OCI-LY1 (cell line): ENCODE data around the gene TMPRSS7.
A peak's percentile ranks its signal among the peaks of the same experiment; 100 is the strongest.

Source experiments
- H2AFZ ChIP-seq: fragments of 200-600 bp; sonication (generic), shearing (Covaris generic); 2 replicates; pipeline ENCODE4 v1.6.0; 2014; ENCODE audit warnings: antibody characterized with exemption, mild to moderate bottlenecking, low read length
- H3F3A ChIP-seq: fragments of 200-600 bp; sonication (generic), shearing (Covaris generic); 2 replicates; pipeline ENCODE4 v1.6.0; 2014; ENCODE audit warnings: mild to moderate bottlenecking, antibody characterized with exemption, low read length, moderate library complexity; ENCODE audit not compliant: insufficient read depth
- H3K27ac ChIP-seq: fragments of 200-600 bp; sonication (generic); 2 replicates; pipeline ENCODE4 v1.5.1; 2014; ENCODE audit warnings: low read length, mixed run types, mild to moderate bottlenecking, low read depth; ENCODE audit not compliant: poor library complexity, severe bottlenecking
- H3K27me3 ChIP-seq: fragments of 200-600 bp; sonication (generic); 2 replicates; pipeline ENCODE4 v1.6.0; 2014; ENCODE audit warnings: antibody characterized with exemption, mild to moderate bottlenecking, low read length, moderate library complexity; ENCODE audit not compliant: insufficient read depth
- H3K36me3 ChIP-seq: fragments of 200-600 bp; sonication (generic); 2 replicates; pipeline ENCODE4 v1.6.1; 2014; ENCODE audit warnings: mild to moderate bottlenecking, antibody characterized with exemption, low read length, moderate library complexity, mixed read lengths; ENCODE audit not compliant: insufficient read depth
- H3K4me1 ChIP-seq: fragments of 200-600 bp; sonication (generic); 2 replicates; pipeline ENCODE4 v1.5.1; 2014; ENCODE audit warnings: mild to moderate bottlenecking, low read length, moderate library complexity; ENCODE audit not compliant: insufficient read depth, severe bottlenecking
- H3K4me2 ChIP-seq: fragments of 200-600 bp; sonication (generic), shearing (Covaris generic); 2 replicates; pipeline ENCODE4 v1.6.1; 2014; ENCODE audit warnings: low read length
- H3K4me3 ChIP-seq: fragments of 200-600 bp; sonication (generic); 2 replicates; pipeline ENCODE4 v1.5.1; 2014; ENCODE audit warnings: low read length, low read depth, mild to moderate bottlenecking, mixed read lengths; ENCODE audit not compliant: poor library complexity, severe bottlenecking
- H3K79me2 ChIP-seq: fragments of 200-600 bp; shearing (Covaris generic); 2 replicates; pipeline ENCODE4 v1.6.1; 2016; ENCODE audit warnings: mixed run types, low read length, mixed read lengths; ENCODE audit not compliant: insufficient read depth
- H3K9ac ChIP-seq: fragments of 200-600 bp; sonication (generic), shearing (Covaris generic); 2 replicates; pipeline ENCODE4 v1.6.1; 2014; ENCODE audit warnings: mild to moderate bottlenecking, low read length, mixed read lengths
- H3K9me2 ChIP-seq: fragments of 200-600 bp; sonication (generic), shearing (Covaris generic); 2 replicates; pipeline ENCODE4 v1.6.1; 2014; ENCODE audit warnings: low read depth, mild to moderate bottlenecking, low read length, mixed read lengths
- H3K9me3 ChIP-seq: fragments of 200-600 bp; shearing (Covaris generic); 2 replicates; pipeline ENCODE4 v1.6.1; 2014; ENCODE audit warnings: low read length, mixed read lengths
- H4K20me1 ChIP-seq: fragments of 200-600 bp; sonication (generic), shearing (Covaris generic); 2 replicates; pipeline ENCODE4 v1.6.0; 2016; ENCODE audit warnings: mild to moderate bottlenecking, low read length; ENCODE audit not compliant: insufficient read depth
- CTCF ChIP-seq: fragments of 200-600 bp; sonication (generic), shearing (Covaris generic); IDR thresholded peaks from 2 replicates; pipeline ENCODE4 v1.5.1; 2017; ENCODE audit warnings: mild to moderate bottlenecking, antibody characterized with exemption, low read length, moderate library complexity, mixed read lengths
- EZH2 ChIP-seq: fragments of 200-600 bp; sonication (generic), shearing (Covaris generic); IDR thresholded peaks from 2 replicates; pipeline ENCODE4 v1.8.0; 2017; ENCODE audit warnings: borderline replicate concordance, mixed run types, mild to moderate bottlenecking, antibody characterized with exemption, low read length, moderate library complexity, mixed read lengths

TMPRSS7 gene

GRCh38 chr3:112043621-112044201 lies 9.2 kb downstream of the TMPRSS7 start:
- no peaks in the 10 kb centered on the region for H3K79me2 ChIP-seq
- no peak overlapping the region for H3K27ac ChIP-seq
- H3K9me2 ChIP-seq, result no peaks in the 10 kb centered on the region
- no peak overlapping the region for H3K9ac ChIP-seq
- H3K4me1 ChIP-seq, result peaks cover 17% of the 10 kb centered on the region
- H3K9me3 ChIP-seq, result no peaks in the 10 kb centered on the region
- peak overlapping the region; percentile 95 for H2AFZ ChIP-seq
- no peaks in the 10 kb centered on the region for H3K27me3 ChIP-seq
- no peaks in the 10 kb centered on the region for H3F3A ChIP-seq
- H4K20me1 ChIP-seq, result no peaks in the 10 kb centered on the region
- H3K4me3 ChIP-seq, result no peak overlapping the region
- H3K36me3 ChIP-seq, result no peaks in the 10 kb centered on the region
- TF ChIP-seq EZH2 (no peak), CTCF (peak; percentile 91)
- no peak overlapping the region for H3K4me2 ChIP-seq

- no peak for TF ChIP-seq EZH2
- no peak for TF ChIP-seq CTCF
- H3K9ac ChIP-seq, result no peak overlapping the region
These were observed 12.1 kb downstream of the TMPRSS7 start for GRCh38 chr3:112046599-112046998.

GRCh38 chr3:112047264-112047663 lies 12.7 kb downstream of the TMPRSS7 start:
- TF ChIP-seq EZH2, result no peak
- no peak for TF ChIP-seq CTCF
- no peaks in the 10 kb centered on the region for H3F3A ChIP-seq
- H3K36me3 ChIP-seq, result no peaks in the 10 kb centered on the region
- H4K20me1 ChIP-seq, result no peaks in the 10 kb centered on the region
- no peak overlapping the region for H3K27ac ChIP-seq
- no peak overlapping the region for H2AFZ ChIP-seq
- H3K9me3 ChIP-seq, result no peaks in the 10 kb centered on the region
- no peak overlapping the region for H3K4me2 ChIP-seq
- H3K4me3 ChIP-seq, result no peak overlapping the region
- no peaks in the 10 kb centered on the region for H3K27me3 ChIP-seq
- no peak overlapping the region for H3K9ac ChIP-seq
- H3K4me1 ChIP-seq, result peaks cover 7% of the 10 kb centered on the region
- H3K79me2 ChIP-seq, result no peaks in the 10 kb centered on the region
- no peaks in the 10 kb centered on the region for H3K9me2 ChIP-seq

More at GRCh38 chr3:112046599-112046998, 12.1 kb downstream of the TMPRSS7 start:
- Histone ChIP-seq H3K27me3 (no peaks in the 10 kb centered on the region), H3K9me2 (no peaks in the 10 kb centered on the region), H3K79me2 (no peaks in the 10 kb centered on the region), H3K4me3 (no peak overlapping the region), H3F3A (no peaks in the 10 kb centered on the region), H3K4me2 (no peak overlapping the region), H3K9me3 (no peaks in the 10 kb centered on the region), H3K4me1 (peaks cover 7% of the 10 kb centered on the region), H3K36me3 (no peaks in the 10 kb centered on the region), H2AFZ (no peak overlapping the region), H3K27ac (no peak overlapping the region), H4K20me1 (no peaks in the 10 kb centered on the region)
